ENCODE data around the gene TRAK2. TPM values are rescaled to one million over a fixed set of nuclear protein-coding genes. Genes with fewer than 3 reads are reported as not detected.

TRAK2 gene
- total RNA-seq, 3 donors from 2014 or later: 65.6 to 82.2 (median 76.0) TPM

- intact Hi-C loops (cut with DNase I, micrococcal nuclease): no loop called here
- peaks cover 8% of the 10 kb centered on the region for H3K4me1 ChIP-seq (ENCODE audit: low read depth)
- ATAC-seq: peak; percentile 68
- no peaks in the 10 kb centered on the region for H3K36me3 ChIP-seq (ENCODE audit: low read depth)
- DNase-seq: no peak
- TF ChIP-seq CTCF (IDR thresholded peaks at IDR 0.05): no peak
- H3K9me3 ChIP-seq: no peaks in the 10 kb centered on the region
- H3K4me3 ChIP-seq: no peak overlapping the region
Observed at GRCh38 chr2:201414099-201415023, 36.9 kb downstream of the TRAK2 start.

DNA sequence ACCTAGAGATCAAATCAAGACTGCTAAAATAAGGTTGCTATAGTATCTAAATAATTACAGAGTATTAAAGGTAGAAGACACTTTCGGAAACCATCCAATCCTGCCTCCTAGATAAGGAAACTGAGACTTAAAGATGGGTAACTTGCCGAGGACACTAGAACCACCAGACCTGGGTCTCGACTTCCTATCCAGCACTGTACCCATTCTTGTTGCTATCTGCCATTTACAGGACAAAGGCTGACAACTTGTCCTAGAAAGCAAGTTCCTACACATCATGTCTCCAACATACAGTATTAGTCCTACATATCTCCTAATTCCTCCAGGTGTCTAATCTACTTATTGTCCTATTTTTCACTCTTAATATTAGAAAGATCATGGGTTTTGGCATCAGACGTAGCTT lies 37.7 kb downstream of the TRAK2 start:
- ATAC-seq (no peak), DNase-seq (no peak)
- TF ChIP-seq CTCF (IDR thresholded peaks at IDR 0.05): no peak
- Histone ChIP-seq H3K36me3 (ENCODE audit: low read depth) (no peaks in the 10 kb centered on the region), H3K9me3 (no peaks in the 10 kb centered on the region), H3K4me1 (ENCODE audit: low read depth) (peaks cover 8% of the 10 kb centered on the region), H3K4me3 (no peak overlapping the region)
- intact Hi-C loops (cut with DNase I, micrococcal nuclease): no loop called here

DNA sequence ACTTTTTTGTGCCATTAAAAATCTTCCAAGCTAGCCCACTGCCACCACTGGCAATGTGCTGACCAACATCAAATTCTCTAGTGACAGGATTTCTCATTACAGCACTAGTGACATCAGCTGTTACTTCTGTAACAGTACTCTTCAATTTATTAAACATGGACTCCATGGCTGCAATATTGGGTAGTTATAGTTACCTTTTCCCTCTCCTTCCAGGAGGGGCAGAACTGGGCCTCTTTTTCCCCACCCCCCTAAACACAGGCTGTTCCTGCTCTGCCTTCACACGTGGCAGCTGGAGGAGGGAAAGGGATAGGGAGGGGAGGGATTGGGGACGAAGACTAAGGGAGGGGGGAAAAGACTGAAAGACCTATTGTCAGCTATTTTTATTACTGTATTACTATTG lies 38.1 kb downstream of the TRAK2 start:
- ATAC-seq: no peak

DNA sequence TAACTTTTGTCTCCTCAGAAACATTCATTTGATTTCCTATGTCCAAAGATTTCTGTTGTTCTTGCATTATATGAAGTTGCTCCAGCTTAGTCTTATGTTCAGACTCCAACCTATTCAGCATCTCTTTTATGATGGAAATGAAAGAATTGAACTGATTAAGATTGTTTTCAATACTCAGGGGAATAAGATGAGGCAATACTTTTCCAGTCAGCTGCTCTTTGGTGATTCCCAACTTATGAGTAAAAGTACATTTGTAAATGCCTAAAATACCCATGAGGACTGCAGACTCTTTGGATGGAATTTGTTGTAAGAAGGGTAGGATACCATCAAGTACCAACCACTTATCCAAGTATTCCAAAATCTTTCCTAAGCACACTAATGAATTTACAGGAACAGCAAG lies 39.8 kb downstream of the TRAK2 start:
- DNase-seq: no peak

More for the DNA sequence above, 38.1 kb downstream of the TRAK2 start:
- Histone ChIP-seq H3K4me3 (no peak overlapping the region), H3K36me3 (ENCODE audit: low read depth) (no peaks in the 10 kb centered on the region), H3K9me3 (no peaks in the 10 kb centered on the region), H3K4me1 (ENCODE audit: low read depth) (peaks cover 8% of the 10 kb centered on the region)
- intact Hi-C loops (cut with DNase I, micrococcal nuclease): no loop called here
- no peak for DNase-seq
- no peak for TF ChIP-seq CTCF (IDR thresholded peaks at IDR 0.05)

GRCh38 chr2:201408931-201409330 lies 42.3 kb downstream of the TRAK2 start:
- no peak for TF ChIP-seq CTCF (IDR thresholded peaks at IDR 0.05)
- H3K4me1 ChIP-seq (ENCODE audit: low read depth): peaks cover 19% of the 10 kb centered on the region

More for the DNA sequence above, 39.8 kb downstream of the TRAK2 start:
- intact Hi-C loops (cut with DNase I, micrococcal nuclease): no loop called here
- Histone ChIP-seq H3K4me3 (no peak overlapping the region), H3K36me3 (ENCODE audit: low read depth) (no peaks in the 10 kb centered on the region), H3K9me3 (no peaks in the 10 kb centered on the region), H3K4me1 (ENCODE audit: low read depth) (peaks cover 11% of the 10 kb centered on the region)
- TF ChIP-seq CTCF (IDR thresholded peaks at IDR 0.05): no peak
- no peak for ATAC-seq

More at GRCh38 chr2:201408931-201409330, 42.3 kb downstream of the TRAK2 start:
- no peaks in the 10 kb centered on the region for H3K36me3 ChIP-seq (ENCODE audit: low read depth)
- intact Hi-C loops (cut with DNase I, micrococcal nuclease): no loop called here
- DNase-seq (no peak), ATAC-seq (no peak)
- H3K9me3 ChIP-seq: no peaks in the 10 kb centered on the region
- H3K4me3 ChIP-seq: no peak overlapping the region

Measured in mucosa of descending colon (tissue), 3 donors.